Endothelial cell of umbilical vein (primary cell): ENCODE results near the gene DSG4. TPM values are rescaled to one million over a fixed set of nuclear protein-coding genes. Genes with fewer than 3 reads are reported as not detected.

ENCODE experiments used
- BruUV-seq: library from RNA; stranded (reverse); fragments of 400-500 nt; replicated peaks from 2 replicates; lab custom pipeline; 2021; lab: Mats Ljungman, UMichigan
- CTCF ChIA-PET: fragments of 300-600, 350-600 bp; sonication (Branson Sonifier 250); formaldehyde crosslinking; loops from one replicate; lab custom pipeline; 2021; ENCODE audit warnings: antibody characterized with exemption, inconsistent platforms; lab: Charles Lee
- POLR2A ChIA-PET: fragments of 300-600, 350-600 bp; sonication (Branson Sonifier 250); formaldehyde crosslinking; loops from one replicate; lab custom pipeline; 2021; ENCODE audit warnings: antibody characterized with exemption, inconsistent platforms; lab: Charles Lee
- DNase-seq: peaks from one replicate; pipeline ENCODE4 v3.0.0-alpha.2; 2011; ENCODE audit warnings: low read depth, low spot score
- FAIRE-seq: peaks from 2 replicates; lab custom pipeline; 2011; peaks lifted over from hg19 to GRCh38; lab: Jason Lieb, UNC
- H2AFZ ChIP-seq: 2 replicates; pipeline ENCODE4 v1.6.0; 2012; ENCODE audit warnings: low read depth, low read length, control low read depth, inconsistent platforms
- H3K27ac ChIP-seq: 2 replicates; pipeline ENCODE4 v1.5.1; 2011; ENCODE audit warnings: low read depth, mild to moderate bottlenecking, control low read depth, low read length, moderate library complexity; ENCODE audit not compliant: insufficient read depth
- H3K27me3 ChIP-seq, 2 experiments: 2 replicates each; pipeline versions ENCODE4 v1.6.0 to v1.6.1; 2011; ENCODE audit warnings: low read length in 2 of 2, mixed read lengths in 1 of 2; ENCODE audit not compliant: control insufficient read depth in 2 of 2, insufficient read depth in 2 of 2
- H3K36me3 ChIP-seq, 2 experiments: 2 replicates in 1 of 2; 3 replicates in 1 of 2; pipeline ENCODE4 v1.5.1; 2011; ENCODE audit warnings: low read length in 2 of 2, mild to moderate bottlenecking in 1 of 2, moderate library complexity in 1 of 2; ENCODE audit not compliant: control insufficient read depth in 2 of 2, insufficient read depth in 2 of 2; ENCODE audit errors: extremely low read depth in 1 of 2
- H3K4me1 ChIP-seq: 3 replicates; pipeline ENCODE4 v1.5.1; 2011; ENCODE audit warnings: mild to moderate bottlenecking, low read length; ENCODE audit not compliant: control insufficient read depth, insufficient read depth; ENCODE audit errors: extremely low read depth
- H3K4me2 ChIP-seq: 2 replicates; pipeline ENCODE4 v1.6.1; 2011; ENCODE audit warnings: low read length, control low read depth, mixed read lengths; ENCODE audit not compliant: insufficient read depth
- H3K4me3 ChIP-seq, 3 experiments: fragments of 200-600 bp in 1 of 3; sonication (generic), shearing (Covaris generic) in 1 of 3; replicated peaks in 1 of 3; 2 replicates each; pipeline ENCODE4 v1.5.1; 2011 to 2016; ENCODE audit warnings: control low read depth in 3 of 3, low read length in 3 of 3, mild to moderate bottlenecking in 2 of 3, inconsistent platforms in 1 of 3, low read depth in 1 of 3, moderate library complexity in 1 of 3; ENCODE audit not compliant: insufficient read depth in 1 of 3
- H3K79me2 ChIP-seq: 2 replicates; pipeline ENCODE4 v1.6.0; 2012; ENCODE audit warnings: low read length, inconsistent platforms; ENCODE audit not compliant: control insufficient read depth, insufficient read depth
- H3K9ac ChIP-seq: replicated peaks from 2 replicates; pipeline ENCODE3; 2011; ENCODE audit warnings: low read length, control low read depth; ENCODE audit not compliant: insufficient read depth; ENCODE audit errors: extremely low read depth
- H3K9me1 ChIP-seq: replicated peaks from 3 replicates; pipeline ENCODE4 v1.6.0; 2011; ENCODE audit warnings: mild to moderate bottlenecking, low read length; ENCODE audit not compliant: control insufficient read depth, insufficient read depth; ENCODE audit errors: extremely low read depth
- H3K9me3 ChIP-seq: replicated peaks from 2 replicates; pipeline ENCODE4 v1.5.1; 2012; ENCODE audit warnings: low read length, inconsistent platforms; ENCODE audit not compliant: control insufficient read depth, insufficient read depth
- H4K20me1 ChIP-seq: replicated peaks from 2 replicates; pipeline ENCODE3; 2011; ENCODE audit warnings: mild to moderate bottlenecking, low read length; ENCODE audit not compliant: control insufficient read depth, insufficient read depth; ENCODE audit errors: extremely low read depth
- EZH2 ChIP-seq: IDR thresholded peaks from 2 replicates; pipeline ENCODE4 v1.6.1; 2012; ENCODE audit warnings: borderline replicate concordance, low read depth, mild to moderate bottlenecking, moderate library complexity, low read length, inconsistent platforms; ENCODE audit not compliant: severe bottlenecking
- FOS ChIP-seq: IDR thresholded peaks from 2 replicates; pipeline ENCODE4 v1.6.1; 2011; ENCODE audit warnings: mild to moderate bottlenecking, low read length, moderate library complexity, borderline replicate concordance; ENCODE audit not compliant: insufficient read depth
- GATA2 ChIP-seq: IDR thresholded peaks from 2 replicates; pipeline ENCODE4 v1.7.0; 2011; ENCODE audit warnings: low read depth, mild to moderate bottlenecking, moderate library complexity, mixed read lengths, low read length; ENCODE audit not compliant: insufficient read length, insufficient read depth
- JUN ChIP-seq: IDR thresholded peaks from 2 replicates; pipeline ENCODE4 v1.6.1; 2011; ENCODE audit warnings: borderline replicate concordance, low read depth; ENCODE audit not compliant: insufficient read length, insufficient read depth
- MYC ChIP-seq: IDR thresholded peaks from one replicate; pipeline ENCODE4 v1.6.1; 2011; ENCODE audit warnings: mild to moderate bottlenecking, low read depth, low read length
- POLR2A ChIP-seq: IDR thresholded peaks from 2 replicates; pipeline ENCODE4 v1.6.1; 2012; ENCODE audit warnings: low read depth, mild to moderate bottlenecking, control low read depth, low read length
- POLR2AphosphoS5 ChIP-seq: IDR thresholded peaks from 2 replicates; pipeline ENCODE4 v1.6.1; 2012; ENCODE audit warnings: low read depth, mild to moderate bottlenecking, control low read depth, low read length, moderate library complexity; ENCODE audit not compliant: insufficient read depth
- dilution Hi-C: fragments of 300-500 bp; cut with MboI; formaldehyde crosslinking; loops from one replicate; pipeline ENCODE4 v1.15.0; 2019; ENCODE audit warnings: low sequenced_read_pairs; ENCODE audit not compliant: extremely low pct_ligation_motif_present
- intact Hi-C: fragments of 100-400 bp; cut with micrococcal nuclease; formaldehyde crosslinking; loops from one replicate; pipeline ENCODE4 v1.10.0; 2022
- polyA plus RNA-seq, 4 experiments: library from polyadenylated mRNA; depleted of rRNA in 3 of 4; stranded (reverse) in 3 of 4; unstranded in 1 of 4; fragments of >200 nt; gene quantifications; 2 replicates each; pipeline versions ENCODE4 v1.2.1 to v1.2.3, GENCODE V29; 2011 to 2012; ENCODE audit warnings: missing spikeins in 1 of 4
- total RNA-seq: library from RNA; stranded (reverse); gene quantifications from 2 replicates; pipeline ENCODE4 v1.2.3, GENCODE V29; 2021
- TF ChIP-seq, protein P1 (sequence below), 2 donors: IDR thresholded peaks; 1 replicate in 1 of 2; 2 replicates in 1 of 2; pipeline ENCODE4 v1.5.1; 2011; ENCODE audit warnings: low read length in 2 of 2, mild to moderate bottlenecking in 2 of 2, moderate library complexity in 2 of 2, control low read depth in 1 of 2, inconsistent platforms in 1 of 2, low read depth in 1 of 2; ENCODE audit not compliant: insufficient read depth in 1 of 2; ENCODE audit errors: extremely low read depth in 1 of 2
- TF ChIP-seq, protein P2 (sequence below): IDR thresholded peaks from 2 replicates; pipeline ENCODE4 v1.6.1; 2011; ENCODE audit not compliant: insufficient read depth, insufficient read length

Gene DSG4
- total and polyA plus RNA-seq, 2 donors (not counting 3 experiments of a cell fraction or from before 2014, with no cell fraction given): not detected

DNA sequence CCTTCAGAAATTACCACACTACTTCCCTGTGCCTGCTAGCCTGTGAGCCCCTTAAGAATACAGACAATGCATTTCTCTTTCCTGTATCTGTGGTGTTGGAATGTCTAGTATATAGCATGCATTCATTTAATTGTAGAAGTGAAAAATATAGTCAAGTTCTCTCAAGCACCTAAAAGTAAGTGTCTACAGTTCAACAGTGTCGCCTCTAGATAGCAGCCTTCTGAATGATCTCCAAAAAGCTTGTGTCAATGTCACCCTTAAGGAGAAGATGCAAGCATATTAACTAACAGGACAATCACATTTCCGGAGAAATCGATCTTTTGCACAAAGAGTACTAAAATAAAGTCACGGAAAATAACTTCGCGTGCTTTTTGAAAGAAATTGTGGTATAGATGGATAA lies 43.5 kb downstream of the DSG4 start:
- H3K79me2 ChIP-seq: no peaks in the 10 kb centered on the region
- no peak overlapping the region for H3K4me2 ChIP-seq
- H4K20me1 ChIP-seq: no peaks in the 10 kb centered on the region
- TF ChIP-seq EZH2 (no peak), POLR2A (no peak), POLR2AphosphoS5 (no peak), FOS (no peak), JUN (no peak), MYC (no peak), GATA2 (no peak)
- TF ChIP-seq, protein P1, sequence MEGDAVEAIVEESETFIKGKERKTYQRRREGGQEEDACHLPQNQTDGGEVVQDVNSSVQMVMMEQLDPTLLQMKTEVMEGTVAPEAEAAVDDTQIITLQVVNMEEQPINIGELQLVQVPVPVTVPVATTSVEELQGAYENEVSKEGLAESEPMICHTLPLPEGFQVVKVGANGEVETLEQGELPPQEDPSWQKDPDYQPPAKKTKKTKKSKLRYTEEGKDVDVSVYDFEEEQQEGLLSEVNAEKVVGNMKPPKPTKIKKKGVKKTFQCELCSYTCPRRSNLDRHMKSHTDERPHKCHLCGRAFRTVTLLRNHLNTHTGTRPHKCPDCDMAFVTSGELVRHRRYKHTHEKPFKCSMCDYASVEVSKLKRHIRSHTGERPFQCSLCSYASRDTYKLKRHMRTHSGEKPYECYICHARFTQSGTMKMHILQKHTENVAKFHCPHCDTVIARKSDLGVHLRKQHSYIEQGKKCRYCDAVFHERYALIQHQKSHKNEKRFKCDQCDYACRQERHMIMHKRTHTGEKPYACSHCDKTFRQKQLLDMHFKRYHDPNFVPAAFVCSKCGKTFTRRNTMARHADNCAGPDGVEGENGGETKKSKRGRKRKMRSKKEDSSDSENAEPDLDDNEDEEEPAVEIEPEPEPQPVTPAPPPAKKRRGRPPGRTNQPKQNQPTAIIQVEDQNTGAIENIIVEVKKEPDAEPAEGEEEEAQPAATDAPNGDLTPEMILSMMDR (IDR thresholded peaks at IDR 0.05; ENCODE audit: extremely low read depth in 1 of 2, insufficient read depth in 1 of 2, low read depth in 1 of 2, low read length in 2 of 2): no peak
- TF ChIP-seq, protein P2, sequence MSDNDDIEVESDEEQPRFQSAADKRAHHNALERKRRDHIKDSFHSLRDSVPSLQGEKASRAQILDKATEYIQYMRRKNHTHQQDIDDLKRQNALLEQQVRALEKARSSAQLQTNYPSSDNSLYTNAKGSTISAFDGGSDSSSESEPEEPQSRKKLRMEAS: no peak
- no peaks in the 10 kb centered on the region for H3K36me3 ChIP-seq
- no peaks in the 10 kb centered on the region for H3K9me3 ChIP-seq
- CTCF ChIA-PET: no interaction called here
- POLR2A ChIA-PET: no interaction called here
- H3K27me3 ChIP-seq: no peaks in the 10 kb centered on the region
- no peaks in the 10 kb centered on the region for H3K9me1 ChIP-seq
- intact Hi-C loops: no loop called here
- H3K4me1 ChIP-seq: no peaks in the 10 kb centered on the region
- H2AFZ ChIP-seq: no peak overlapping the region
- DNase-seq: no peak
- H3K9ac ChIP-seq: no peak overlapping the region
- H3K4me3 ChIP-seq: no peak overlapping the region
- no TSS peak for BruUV-seq
- H3K27ac ChIP-seq: no peak overlapping the region
- no peak for FAIRE-seq
- dilution Hi-C loops: no loop called here
